AG10803 (cell line): ENCODE results near the gene FAM13A.

ENCODE experiments used
- DNase-seq: peaks from one replicate; pipeline ENCODE4 v3.0.0; 2010; ENCODE audit warnings: low read depth
- H3K4me3 ChIP-seq: 2 replicates; pipeline ENCODE4 v1.5.1; 2011; ENCODE audit warnings: mild to moderate bottlenecking, low read length, control low read depth
- TF ChIP-seq, protein P1 (sequence below): conservative IDR thresholded peaks from 2 replicates; pipeline ENCODE4 v1.5.1; 2011; ENCODE audit warnings: mild to moderate bottlenecking, low read length, control low read depth, inconsistent platforms

FAM13A gene

GRCh38 chr4:88697588-88698329 lies 359.2 kb downstream of the FAM13A start, which contains the start of gene NAP1L5:
Gene NAP1L5, minus strand, starts transcription at chr4:88697829. Its CDS starts 75 bp downstream, at chr4:88697754.
- peak; percentile 67 for DNase-seq
- peak within 1 kb of the TSS; percentile 74 for H3K4me3 ChIP-seq
- TF ChIP-seq, protein P1, sequence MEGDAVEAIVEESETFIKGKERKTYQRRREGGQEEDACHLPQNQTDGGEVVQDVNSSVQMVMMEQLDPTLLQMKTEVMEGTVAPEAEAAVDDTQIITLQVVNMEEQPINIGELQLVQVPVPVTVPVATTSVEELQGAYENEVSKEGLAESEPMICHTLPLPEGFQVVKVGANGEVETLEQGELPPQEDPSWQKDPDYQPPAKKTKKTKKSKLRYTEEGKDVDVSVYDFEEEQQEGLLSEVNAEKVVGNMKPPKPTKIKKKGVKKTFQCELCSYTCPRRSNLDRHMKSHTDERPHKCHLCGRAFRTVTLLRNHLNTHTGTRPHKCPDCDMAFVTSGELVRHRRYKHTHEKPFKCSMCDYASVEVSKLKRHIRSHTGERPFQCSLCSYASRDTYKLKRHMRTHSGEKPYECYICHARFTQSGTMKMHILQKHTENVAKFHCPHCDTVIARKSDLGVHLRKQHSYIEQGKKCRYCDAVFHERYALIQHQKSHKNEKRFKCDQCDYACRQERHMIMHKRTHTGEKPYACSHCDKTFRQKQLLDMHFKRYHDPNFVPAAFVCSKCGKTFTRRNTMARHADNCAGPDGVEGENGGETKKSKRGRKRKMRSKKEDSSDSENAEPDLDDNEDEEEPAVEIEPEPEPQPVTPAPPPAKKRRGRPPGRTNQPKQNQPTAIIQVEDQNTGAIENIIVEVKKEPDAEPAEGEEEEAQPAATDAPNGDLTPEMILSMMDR: no peak

DNA sequence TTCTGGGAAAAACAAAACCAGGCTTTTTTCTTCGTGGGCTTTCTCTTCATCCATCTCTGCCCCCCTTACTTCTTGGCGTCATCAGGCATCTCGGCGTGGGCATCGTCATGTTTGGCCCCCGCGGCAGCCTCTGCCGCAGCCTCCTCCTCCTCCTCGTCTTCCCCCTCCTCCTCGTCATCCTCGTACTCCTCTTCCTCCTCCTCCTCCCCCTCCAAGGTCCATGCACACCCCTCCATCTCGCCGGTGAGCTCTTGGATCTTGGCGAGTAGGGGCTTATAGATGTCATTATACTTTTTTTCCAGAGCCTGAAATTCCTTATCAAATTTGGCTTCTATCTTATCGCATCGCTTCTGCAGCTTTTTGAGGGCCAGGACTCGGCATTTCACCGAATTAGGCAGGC lies 359.8 kb downstream of the FAM13A start:
- H3K4me3 ChIP-seq: peak overlapping the region; percentile 74
- TF ChIP-seq, protein P1: no peak
- DNase-seq: peak; percentile 32

DNA sequence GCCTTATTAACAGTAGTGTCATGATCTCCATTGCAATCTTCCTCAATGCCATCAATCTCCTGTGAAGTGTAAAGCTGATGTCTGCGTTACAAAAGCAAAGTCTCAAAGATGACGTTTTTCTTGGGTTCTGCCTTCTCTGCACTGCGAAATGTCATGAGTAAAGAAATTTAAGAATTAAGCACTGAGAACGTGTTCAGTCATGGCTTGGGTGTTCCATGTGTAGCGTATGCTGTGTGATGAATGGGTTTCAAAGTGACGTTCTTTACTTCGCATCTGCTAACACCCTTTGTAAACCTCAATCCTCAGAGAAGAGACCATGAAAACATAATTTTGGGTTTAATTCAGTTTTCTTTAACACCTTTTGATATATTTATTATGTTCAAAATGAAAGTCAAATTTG lies 360.4 kb downstream of the FAM13A start:
- peak overlapping the region; percentile 74 for H3K4me3 ChIP-seq
- DNase-seq: no peak
- TF ChIP-seq, protein P1: no peak

- H3K4me3 ChIP-seq: no peak overlapping the region
- no peak for DNase-seq
- TF ChIP-seq, protein P1: no peak
Measured at GRCh38 chr4:88693792-88694191, 363.2 kb downstream of the FAM13A start.

GRCh38 chr4:88690355-88690754 lies 366.6 kb downstream of the FAM13A start:
- peak; percentile 40 for DNase-seq
- H3K4me3 ChIP-seq: no peak overlapping the region
- TF ChIP-seq, protein P1: no peak

GRCh38 chr4:88681209-88681608 lies 375.8 kb downstream of the FAM13A start:
- no peak for DNase-seq
- TF ChIP-seq, protein P1: no peak
- no peak overlapping the region for H3K4me3 ChIP-seq
